ENCODE measurements around the gene ALDH7A1.

DNA sequence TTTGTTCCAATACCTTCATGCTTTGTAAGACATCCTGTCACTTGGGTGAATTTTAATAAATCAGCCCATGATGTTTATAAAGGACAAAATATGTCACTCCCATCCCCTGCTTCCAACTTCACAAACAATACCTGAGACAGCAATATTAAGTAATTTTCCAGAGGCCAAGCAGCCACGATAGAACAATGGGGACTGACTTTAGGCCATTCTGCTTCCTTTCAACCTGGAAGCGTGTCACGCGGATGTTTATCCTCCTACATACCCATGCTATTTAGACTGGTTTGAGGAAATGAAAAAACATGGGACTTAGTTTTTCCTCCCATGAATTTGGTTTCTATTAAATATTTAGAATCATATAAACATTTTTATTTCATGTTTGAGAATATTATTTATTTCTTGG lies 88.9 kb downstream of the ALDH7A1 start:
- TF ChIP-seq, protein P1, sequence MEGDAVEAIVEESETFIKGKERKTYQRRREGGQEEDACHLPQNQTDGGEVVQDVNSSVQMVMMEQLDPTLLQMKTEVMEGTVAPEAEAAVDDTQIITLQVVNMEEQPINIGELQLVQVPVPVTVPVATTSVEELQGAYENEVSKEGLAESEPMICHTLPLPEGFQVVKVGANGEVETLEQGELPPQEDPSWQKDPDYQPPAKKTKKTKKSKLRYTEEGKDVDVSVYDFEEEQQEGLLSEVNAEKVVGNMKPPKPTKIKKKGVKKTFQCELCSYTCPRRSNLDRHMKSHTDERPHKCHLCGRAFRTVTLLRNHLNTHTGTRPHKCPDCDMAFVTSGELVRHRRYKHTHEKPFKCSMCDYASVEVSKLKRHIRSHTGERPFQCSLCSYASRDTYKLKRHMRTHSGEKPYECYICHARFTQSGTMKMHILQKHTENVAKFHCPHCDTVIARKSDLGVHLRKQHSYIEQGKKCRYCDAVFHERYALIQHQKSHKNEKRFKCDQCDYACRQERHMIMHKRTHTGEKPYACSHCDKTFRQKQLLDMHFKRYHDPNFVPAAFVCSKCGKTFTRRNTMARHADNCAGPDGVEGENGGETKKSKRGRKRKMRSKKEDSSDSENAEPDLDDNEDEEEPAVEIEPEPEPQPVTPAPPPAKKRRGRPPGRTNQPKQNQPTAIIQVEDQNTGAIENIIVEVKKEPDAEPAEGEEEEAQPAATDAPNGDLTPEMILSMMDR (IDR thresholded peaks at IDR 0.05), result no peak
- TF ChIP-seq EZH2 (IDR thresholded peaks at IDR 0.05; ENCODE audit: borderline replicate concordance, insufficient read depth, low read depth, low read length, poor library complexity, severe bottlenecking), result no peak

All from B cell (primary cell).